ENCODE results near the gene XYLT1.

The XYLT1 gene

DNA sequence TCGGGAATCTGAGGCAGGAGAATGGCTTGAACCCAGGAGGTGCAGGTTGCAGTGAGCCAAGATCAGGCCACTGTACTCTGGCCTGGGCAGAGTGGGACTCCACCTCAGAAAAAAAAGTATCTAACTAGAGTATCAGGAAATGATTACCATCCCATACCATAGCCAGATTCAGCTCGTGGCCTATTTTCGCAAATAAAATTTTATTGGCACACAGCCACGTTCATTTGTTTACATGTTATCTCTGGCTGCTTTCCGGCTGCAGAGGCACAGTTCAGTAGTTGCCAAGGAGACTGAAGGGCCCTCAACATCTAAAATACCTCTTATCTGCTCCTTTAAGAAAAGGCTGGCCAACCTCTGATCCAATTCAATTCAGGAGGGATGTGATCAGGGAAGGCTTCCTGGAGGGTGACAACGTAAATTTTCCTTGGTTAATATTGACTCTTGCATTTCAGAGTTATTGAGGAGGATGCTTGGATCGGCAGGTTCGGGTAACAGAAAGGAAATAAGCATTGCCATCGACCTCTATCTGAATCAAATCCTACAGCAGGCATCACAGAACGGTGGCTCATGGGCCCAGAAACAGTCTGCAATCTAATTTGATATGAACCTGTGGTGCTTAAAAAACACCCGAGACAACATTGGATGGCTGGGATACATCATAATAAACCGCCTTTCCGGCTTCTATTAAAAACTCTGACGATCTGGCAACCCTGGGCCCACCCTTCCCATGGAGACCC lies 73.8 kb downstream of the XYLT1 start:
- no peak for DNase-seq

DNA sequence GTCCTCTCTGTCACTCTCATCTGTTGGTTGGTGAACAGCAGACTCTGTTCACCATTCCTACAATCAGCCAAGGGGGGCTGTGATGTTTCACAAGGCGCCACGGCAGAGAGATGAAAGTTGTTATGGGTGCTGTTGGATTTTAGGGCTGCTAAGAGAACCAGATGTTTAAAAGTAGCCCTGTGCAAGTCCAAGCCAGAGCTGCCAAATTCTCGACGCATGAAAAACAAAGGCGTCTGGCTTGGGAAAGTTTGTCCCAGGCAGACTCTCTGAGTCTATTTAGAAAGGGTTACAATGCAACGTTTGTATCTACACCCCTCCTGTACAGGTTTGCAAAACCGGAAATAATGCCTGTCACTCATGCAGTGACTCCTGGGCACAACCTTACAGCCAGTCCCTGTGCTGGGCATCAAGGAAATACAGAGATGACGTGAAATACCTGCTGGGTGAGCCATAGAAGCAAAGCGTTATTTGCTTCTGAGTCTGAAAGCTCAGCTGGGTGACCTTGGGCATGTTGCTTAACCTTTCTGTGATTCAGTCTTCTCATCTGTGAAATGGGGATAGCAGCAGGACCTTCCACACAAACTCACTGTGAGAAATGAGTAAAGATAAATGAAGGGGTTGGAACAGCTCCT lies 74.8 kb downstream of the XYLT1 start:
- no peak for DNase-seq

DNA sequence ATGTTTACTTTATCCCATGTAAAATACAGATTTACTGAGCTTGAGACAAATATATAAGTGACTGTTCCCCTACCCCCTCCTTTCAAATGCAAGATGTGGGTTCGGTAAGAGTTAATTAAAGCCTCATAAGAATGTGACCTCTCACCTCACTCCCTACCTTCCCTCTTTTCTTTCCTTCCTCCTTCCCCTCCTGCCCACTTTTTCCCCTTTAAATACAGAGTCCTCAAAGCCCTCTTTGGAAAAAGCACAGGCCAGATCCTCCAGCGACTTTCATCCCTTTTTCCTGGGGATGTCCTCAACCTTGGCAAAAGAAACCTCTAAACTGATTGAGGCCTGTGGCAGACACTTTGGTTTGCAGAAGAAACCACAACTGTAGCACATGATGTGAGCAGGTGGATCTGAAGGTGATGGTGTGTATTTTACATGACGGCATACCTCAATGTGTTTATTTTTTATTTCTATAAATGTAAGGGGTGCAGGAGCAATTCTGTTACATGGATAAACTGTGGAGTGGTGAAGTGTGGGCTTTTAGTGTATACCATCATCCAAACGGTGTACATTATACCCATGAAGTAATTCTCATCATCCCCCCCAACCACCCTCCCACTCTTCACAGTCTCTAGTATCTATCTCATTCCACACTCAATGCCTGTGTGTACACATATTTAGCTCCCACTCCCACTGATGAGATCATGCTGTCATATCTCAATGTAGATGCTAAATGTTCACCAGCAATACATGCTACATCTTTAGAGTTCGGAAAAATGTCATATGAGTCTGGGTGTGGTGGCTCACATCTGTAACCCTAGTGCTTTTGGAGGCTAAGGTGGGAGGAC lies 77.7 kb downstream of the XYLT1 start:
- no peak for DNase-seq

DNA sequence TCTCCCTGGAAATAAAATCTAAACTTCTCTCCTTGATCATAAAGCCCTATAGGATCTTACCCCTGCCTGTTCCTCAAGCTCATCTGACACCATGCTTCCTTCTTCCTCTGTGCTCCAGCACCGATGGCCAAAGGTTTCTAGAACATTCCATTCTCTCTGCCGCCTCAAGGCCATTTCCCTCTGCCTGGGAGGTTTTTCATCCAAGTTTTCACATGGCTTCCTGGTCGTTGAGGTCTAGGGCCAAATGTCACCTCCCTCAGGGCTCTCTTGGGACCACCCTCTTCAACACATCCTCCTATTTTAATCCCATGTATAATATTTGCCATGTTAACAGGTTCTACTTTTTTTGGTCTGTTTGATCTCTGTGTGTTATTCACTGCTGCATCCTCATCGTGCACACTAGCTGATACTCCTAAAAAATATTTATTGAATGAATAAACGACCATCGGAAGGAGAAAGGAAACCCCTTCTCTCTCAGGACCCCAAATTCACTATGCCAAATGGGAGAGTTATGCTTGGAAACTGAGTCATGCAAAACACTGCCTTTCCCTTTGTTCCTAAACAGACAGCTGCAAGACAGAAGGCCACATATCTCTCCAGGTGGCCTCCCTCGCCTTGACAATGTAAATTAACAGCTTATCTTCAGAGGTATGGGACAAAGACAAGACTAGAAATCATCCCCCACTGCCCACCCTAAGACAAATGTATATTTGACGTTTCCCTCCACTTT lies 78.5 kb downstream of the XYLT1 start:
- no peak for DNase-seq

DNA sequence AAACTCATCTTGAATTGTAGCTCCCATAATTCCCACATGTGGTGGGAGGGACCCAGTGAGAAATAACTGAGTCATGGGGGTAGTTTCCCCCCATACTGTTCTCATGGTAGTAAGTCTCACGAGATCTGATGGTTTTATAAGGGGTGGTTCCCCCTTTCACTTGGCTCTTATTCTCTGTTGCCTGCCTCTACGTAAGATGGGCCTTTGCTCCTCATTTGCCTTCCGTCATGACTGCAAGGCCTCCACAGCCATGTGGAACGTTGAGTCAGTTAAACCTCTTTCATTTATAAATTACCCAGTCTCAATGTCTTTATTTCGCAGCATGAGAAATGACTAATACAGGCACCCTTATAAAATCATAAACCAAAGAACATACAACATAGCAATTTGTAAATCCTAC lies 79.0 kb downstream of the XYLT1 start:
- DNase-seq: no peak

DNA sequence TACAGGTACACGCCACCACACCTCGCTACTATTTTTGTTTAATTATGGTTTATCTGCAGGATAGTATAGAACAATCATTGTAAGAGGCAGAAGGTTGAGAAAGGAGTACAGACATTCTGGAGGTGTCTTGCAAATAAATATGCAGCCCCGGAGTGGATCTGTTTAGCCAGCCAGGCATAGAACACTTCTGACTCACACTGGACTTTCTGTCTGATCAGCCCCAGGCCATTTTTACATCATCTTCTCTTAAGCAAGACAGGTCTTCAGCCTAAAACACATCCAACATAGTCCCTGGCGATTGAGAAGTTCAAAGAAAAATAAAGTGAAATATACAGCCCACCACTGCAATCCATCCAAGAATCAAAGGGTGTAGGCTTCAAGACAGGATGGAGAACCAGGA lies 81.4 kb downstream of the XYLT1 start:
- DNase-seq: no peak

DNA sequence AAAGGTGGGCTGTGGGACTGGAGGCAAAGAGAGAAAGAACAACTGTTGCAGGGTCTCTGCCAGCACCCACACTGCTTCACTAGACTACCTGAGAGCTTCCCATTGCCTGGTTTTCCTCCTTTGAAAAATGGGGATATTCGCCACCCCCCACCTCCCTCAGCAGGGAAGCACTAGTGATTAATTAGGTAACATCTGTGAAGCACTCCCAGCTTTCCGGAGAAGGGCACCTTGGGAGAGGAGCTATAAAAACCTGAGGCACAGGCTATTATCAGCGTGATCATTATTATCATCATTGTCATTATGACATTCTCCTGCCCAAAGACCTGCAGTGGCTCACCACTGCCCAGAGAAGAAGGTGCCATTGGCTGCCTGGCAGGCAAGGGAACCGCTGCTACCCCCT lies 83.5 kb downstream of the XYLT1 start:
- no peak for DNase-seq

DNA sequence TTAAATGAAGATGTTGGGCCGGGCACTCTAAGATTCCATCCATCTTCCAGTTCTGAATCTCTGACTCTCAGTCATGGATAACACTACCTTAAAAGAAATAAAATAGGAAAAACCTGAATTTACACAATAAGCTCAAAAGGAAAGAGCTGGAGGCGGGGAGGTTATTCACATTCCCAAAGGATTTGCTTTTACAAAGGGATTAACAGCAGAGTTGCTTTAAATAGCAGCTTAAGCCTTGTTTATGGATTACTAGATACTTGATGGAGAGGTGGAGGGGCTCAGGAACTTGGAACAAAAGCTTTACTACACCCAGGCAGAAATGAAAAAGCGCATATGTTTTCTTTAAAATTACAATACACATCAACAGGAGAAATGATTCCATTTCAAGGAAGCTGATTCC lies 84.5 kb downstream of the XYLT1 start:
- no peak for DNase-seq

DNA sequence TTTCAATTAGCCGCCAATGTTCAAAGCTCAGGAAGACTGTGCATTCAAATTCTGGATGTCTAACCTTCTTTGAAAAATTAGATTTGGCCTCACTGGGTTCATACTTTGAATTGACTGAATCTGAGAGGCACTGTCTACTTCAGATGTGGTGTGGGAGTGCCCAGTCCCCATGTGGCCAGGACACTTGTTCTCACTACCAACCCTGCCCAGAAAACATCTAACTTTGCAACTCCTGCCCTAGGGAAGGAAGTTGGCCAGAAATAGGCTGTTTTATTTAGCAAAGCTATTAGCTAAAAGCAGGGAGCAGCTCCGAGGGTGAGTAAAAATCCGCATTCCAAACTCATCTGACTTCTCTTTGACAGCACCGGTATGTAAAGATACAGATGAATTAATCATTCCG lies 86.3 kb downstream of the XYLT1 start:
- DNase-seq: no peak

DNA sequence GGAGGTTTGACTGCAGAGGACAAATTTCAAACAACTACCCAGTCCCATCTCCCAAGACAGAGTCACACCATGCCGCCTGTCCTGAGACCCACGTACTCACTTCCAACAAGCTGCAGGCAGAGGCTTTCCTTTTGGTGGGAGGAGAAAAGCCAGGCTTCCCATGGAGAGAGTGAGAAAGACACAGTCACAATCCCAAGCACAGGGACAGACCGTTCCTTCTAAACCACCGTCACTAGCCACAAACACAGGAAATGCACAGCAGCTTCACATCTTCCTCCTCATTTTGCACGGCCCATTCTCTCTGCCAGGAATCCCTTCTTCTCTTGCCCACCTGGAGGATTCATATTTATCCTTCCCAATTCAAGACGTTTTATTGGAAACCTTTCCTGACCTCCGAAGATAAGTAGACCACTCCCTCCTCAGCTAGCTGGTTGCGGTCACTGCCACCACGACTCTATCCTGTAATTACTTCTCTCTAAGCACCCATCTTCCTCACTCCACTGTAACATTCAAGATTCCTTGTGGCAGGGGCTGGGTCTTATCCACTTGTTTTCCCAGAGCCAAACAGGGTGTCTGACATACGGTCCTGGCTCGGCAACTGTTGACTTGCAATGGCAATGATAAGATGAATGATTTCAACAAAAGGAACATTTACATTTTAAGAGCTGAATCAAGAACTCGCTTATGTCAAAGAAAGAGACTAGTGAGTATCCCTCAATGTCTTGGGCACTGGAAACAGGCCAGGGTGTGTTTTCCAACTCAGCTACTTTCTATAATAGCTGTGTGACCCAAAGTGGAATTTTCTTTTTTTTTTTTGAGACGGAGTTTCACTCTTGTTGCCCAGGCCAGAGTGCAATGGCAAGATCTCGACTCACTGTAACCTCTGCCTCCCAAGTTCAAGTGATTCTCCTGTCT lies 87.6 kb downstream of the XYLT1 start:
- no peak for DNase-seq

DNA sequence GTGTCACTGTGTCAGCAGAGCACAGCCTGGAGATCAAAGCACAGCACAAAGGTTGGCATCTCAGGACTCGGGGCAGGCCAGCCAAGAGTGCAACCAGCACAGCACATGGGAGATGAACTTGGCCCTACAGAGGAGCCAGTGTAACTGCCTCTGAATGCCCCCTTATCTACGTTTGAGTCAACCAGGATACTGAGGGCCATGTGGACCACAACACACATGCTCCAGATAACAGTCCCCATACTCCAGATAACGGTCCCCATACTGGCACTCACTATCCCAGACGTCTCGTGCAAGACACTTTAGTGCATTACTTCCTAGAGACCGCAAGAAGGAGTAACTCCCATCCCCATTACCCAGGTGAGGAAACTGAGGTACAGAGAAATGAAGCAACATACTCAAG lies 88.2 kb downstream of the XYLT1 start:
- DNase-seq: no peak

DNA sequence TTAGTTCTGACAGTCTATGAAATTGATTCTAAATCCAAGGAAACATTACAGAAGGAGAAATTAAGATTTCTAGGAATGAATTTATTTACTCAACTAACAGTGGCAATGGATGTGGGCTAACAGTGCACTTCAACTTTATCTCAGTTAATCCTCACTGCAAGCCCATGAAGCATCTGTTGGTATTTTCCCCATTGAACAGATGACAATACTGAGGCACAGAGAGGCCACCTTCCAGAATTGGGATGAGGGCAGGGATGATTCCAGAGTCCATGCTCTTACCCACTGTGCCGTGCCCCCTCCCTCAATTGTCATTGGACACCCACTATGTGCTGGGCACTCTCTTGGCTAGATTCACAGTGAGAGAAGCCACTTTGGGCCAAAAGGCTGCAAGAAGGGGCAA lies 89.0 kb downstream of the XYLT1 start:
- no peak for DNase-seq

DNA sequence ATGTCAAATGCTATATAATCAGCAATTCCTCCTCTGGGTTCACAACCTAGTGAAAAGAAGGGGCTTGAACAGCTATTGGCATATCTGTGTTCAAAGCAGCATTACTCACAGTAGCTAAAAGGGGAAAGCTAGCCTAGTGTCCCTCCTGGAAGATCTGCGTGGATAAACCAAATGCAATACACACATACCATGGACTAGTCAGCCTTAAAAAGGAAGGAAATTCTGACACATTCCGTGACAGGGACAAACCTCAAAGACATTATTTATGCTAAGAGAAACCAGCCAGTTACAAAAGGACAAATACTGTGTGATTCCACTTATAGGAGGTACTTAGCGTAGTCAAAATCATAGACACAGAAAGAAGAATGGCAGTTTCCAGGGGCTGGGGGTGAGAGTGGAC lies 90.1 kb downstream of the XYLT1 start:
- DNase-seq: peak; percentile 28 to 43

DNA sequence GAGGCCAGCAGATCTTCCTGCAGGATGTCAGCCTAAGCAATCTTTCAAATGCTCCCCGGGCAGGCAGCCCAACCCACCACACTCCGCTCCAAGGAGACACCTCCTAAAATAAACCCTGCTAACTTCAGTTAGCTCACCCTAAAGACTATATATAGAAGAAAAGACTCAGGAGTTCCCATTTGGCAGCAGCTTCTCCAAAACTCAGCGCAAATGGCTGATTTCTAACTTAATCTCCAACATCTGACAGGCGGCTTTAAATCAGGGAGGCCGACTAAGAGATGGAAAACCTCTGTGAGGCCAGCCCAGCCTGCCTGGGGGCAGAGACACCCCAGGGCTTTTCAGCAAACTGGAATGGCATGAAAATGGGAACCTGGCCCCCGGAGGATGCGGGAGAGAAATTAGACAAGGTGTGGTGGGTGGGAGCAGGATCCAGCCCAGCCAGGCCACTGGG lies 91.6 kb downstream of the XYLT1 start:
- peak; percentile 13 to 27 for DNase-seq

DNA sequence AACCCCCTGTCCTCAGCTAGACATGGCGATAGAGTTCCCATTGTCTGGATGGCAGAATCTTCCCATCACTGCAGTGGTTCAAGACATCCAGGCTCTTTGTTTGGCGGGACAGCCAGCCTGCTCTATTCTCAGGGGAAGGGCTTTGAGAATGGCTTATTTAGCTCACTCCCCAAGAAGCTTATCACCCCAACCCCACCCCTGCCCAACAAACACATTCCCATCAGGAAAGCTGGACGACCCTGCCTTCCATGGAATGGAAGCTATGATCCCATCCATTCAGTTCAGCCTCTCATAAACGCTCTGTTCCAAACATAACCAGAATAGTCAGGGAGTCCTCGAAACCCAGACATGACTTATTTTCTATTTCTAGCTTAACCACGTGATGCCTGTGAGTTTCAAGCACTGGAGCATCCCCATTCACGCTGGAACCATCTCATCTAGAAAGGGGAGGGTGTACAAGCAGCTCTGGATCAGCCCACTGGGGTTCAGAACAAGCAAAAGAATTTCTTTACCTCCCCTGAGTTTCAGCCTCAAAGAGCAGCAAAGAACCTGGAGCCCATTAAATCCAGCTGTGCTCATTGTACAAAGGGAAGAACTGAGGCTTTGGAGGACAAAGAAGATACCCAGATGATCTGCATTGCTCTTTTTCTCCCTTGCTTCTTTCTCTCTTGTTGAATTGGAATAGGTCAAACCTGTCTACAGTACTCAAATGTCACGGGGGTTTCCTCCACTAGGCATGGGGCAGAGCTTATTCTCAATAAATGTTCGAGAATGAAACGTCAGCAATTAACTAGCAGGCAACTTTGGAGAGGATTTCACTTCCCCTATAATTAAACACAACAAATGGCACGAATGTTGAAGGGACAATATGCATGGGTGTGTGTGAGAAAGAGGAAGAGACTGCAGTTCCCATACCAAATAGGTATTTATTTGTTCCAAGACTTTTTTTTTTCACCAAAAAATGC lies 93.1 kb downstream of the XYLT1 start:
- peak; percentile 15 to 27 for DNase-seq

DNA sequence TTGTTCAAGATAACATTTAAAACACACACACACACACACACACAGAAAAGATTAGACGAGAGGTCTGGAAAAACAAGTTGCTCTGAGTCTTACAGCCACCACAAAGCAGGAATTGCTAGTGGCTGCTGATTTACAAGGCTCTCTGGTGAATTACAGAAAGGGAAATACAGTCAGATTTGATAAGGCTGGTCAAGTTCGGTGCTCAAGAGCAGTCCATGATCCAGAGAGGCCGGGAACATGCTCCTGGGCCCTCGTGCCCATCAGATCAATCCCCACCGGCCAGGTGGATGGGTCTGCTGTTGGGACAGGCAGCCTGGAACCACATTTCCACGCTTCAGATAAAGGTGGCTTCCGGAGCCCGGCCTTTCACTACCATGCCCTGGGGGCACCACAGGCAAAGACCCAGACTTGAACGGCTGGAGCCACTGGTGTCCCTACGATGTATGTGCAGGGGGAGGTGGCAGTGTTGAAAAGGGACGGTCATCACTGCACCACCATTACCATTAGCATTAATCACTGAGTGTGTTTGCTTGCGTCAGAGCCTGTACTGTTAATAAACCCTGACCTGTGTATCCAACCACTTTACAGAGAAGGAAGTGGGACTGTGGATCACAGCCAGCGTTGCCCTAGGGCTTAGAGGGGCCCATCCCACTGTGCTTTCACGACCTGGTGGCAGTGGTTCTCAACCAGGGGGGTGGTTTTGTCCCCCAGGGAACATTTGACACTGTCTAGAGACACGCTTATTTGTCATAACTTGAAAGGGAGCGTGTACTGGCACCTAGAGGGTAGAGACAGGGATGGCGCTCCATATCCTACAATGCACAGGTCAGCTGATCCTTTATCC lies 95.1 kb downstream of the XYLT1 start:
- no peak for DNase-seq

DNA sequence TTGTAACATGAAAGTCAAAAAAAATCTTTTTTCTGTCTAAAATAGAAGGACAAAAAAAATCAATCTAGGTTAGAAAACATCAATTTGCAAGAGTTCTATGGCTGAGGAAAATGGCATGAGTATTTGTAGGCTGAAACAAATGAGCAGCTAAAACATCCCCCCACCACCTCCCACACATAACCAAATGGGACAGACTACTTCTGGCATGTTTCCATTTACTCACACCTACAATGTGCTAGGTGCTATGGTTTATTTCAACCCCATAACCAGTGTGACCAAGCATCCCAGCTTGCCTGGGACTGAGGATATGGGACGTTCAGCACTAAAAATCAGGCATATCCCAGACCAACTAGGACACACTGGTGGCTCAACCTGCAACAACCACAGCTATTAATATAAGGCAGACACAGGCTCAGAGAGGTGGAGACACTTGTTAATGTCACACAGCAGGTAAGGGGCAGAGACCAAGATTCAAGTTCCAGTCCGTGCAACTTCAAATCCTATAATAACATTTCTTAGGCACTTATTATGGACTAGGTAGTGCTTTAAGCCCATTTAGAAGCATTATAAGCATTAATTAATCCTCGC lies 96.0 kb downstream of the XYLT1 start:
- no peak for DNase-seq

DNA sequence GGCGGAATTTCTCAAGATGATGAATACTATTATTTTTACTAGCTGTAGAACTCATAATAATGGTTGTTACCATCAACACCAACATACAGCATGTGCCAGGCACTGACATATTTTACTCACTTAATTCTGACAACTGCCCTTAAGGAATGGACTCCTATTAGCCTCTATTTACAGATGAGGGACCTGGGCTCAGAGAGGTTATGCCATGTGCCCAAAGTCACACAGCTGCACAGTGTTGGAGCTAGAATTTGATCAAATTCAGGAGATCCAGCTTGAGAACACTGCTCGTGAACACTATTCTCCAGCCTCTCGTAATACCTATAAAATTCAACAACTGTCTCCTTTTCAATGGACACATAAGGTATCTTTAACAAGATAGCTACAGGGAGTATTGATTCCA lies 97.2 kb downstream of the XYLT1 start:
- no peak for DNase-seq

DNA sequence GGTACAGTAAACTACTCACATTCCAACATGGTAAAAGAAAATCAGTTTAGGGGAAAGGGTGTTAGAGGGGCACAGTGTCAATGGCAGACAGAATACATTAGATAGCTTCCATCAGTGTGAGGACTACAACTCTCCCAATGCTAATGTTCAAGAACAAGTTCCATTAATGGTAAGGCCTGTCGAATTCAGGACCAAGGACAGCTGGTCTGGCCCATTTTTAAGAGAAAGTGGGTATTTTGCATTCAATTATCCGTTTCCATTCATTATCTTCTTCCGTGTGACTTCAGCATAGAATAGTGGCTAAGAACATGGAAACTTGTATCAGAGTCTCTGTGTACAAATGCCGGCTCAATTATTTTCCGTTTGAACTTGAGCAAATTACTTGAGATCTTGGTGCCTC lies 98.4 kb downstream of the XYLT1 start:
- no peak for DNase-seq

DNA sequence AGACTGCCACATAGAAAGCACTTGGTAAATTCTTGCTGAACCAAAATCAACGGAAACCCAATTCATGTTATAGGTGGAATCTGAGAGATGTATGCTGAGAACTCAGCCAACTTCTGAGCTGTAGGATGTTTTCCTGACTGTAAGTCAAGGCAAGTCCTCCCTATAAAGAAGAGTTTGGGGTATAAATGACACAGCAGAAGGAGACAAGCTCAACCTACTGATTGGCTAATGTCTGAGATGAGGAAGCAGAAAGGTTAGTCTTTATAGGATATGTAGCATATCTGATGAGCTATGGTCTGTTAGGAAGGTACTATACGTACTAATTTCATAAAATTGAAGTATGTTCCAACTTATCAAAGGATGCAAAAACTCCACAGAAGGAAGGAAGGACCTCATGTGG lies 99.5 kb downstream of the XYLT1 start:
- no peak for DNase-seq
